Activated T-helper 1 cell treated with Interleukin-2 at 50 U/mL for 16 hours (primary cell): Measurements from ENCODE around the gene SLAMF1.
"Not testable (repeated sequence)": the region's sequence is repeated elsewhere in the genome, so short reads cannot be mapped to it uniquely, and the experiment has no call there.

Experiments
- DNase-seq: peaks from one replicate; pipeline ENCODE4 v3.0.0-alpha.2; 2020; ENCODE audit warnings: low read depth

The SLAMF1 gene

DNA sequence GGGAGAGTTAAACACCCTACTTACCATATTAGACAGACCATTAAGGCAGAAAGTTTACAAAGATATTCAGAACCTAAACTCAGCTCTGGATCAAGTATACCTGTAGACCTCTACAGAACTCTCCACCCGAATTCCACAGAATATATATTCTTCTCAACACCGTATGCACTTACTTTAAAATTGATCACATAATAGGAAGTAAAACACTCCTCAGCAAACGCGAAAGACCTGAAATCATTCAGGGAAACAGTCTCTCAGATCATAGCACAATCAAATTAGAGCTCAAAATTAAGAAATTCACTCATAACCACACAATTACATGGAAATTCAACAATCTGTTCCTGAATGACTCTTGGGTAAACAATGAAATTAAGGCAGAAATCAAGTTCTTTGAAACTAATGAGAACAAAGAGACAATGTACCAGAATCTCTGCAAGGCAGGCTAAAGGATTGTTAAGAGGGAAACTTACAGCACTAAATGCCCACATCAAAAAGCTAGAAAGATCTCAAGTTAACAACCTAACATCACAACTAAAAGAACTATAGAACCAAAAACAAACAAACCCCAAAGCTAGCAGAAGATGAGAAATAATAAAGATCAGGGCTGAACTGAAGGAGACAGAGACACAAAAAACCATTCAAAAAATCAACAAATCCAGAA, 86.7 kb downstream of the SLAMF1 start:
- no peak for DNase-seq

DNA sequence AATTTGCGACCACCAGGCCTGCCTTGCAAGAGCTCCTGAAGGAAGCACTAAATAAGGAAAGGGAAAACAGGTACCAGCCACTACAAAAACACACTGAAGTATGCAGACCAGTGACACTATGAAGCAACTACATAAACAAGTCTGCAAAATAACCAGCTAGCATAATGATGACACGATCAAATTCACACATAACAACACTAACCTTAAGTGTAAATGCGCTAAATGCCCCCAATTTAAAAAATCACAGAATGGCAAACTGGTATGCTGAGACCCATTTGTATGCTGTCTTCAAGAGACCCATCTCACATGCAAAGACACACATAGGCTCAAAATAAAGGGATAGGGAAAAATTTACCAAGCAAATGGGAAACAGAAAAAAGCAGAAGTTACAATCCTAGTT, 87.4 kb downstream of the SLAMF1 start:
- DNase-seq, result not testable (repeated sequence)

- DNase-seq, result no peak
These were observed 88.0 kb downstream of the SLAMF1 start for GRCh38 chr1:160558660-160559380.
